WI38 (cell line): ENCODE data around the gene ACOT9.
"Not testable (repeated sequence)": the region's sequence is repeated elsewhere in the genome, so short reads cannot be mapped to it uniquely, and the experiment has no call there.

Experiments
- H3K4me3 ChIP-seq: 2 replicates; pipeline ENCODE4 v1.5.1; 2011; ENCODE audit warnings: low read depth, mild to moderate bottlenecking, control low read depth, low read length
- CTCF ChIP-seq: IDR thresholded peaks from 2 replicates; pipeline ENCODE4 v1.5.1; 2012; ENCODE audit warnings: low read depth, mild to moderate bottlenecking, control low read depth, low read length

The ACOT9 gene

GRCh38 chrX:23779025-23779424 lies 35.9 kb upstream of the ACOT9 start:
- TF ChIP-seq CTCF: no peak
- no peak overlapping the region for H3K4me3 ChIP-seq

- no peak for TF ChIP-seq CTCF
- no peak overlapping the region for H3K4me3 ChIP-seq
Measured at GRCh38 chrX:23776363-23776762, 33.3 kb upstream of the ACOT9 start.

GRCh38 chrX:23773601-23774175 lies 30.6 kb upstream of the ACOT9 start:
- H3K4me3 ChIP-seq: no peak overlapping the region

GRCh38 chrX:23771086-23771485 lies 28.0 kb upstream of the ACOT9 start:
- not testable (repeated sequence) for H3K4me3 ChIP-seq

More at GRCh38 chrX:23773601-23774175, 30.6 kb upstream of the ACOT9 start:
- TF ChIP-seq CTCF: no peak

- no peak for TF ChIP-seq CTCF
- no peak overlapping the region for H3K4me3 ChIP-seq
Measured at GRCh38 chrX:23770142-23770541, 27.1 kb upstream of the ACOT9 start.

- no peak overlapping the region for H3K4me3 ChIP-seq
- no peak for TF ChIP-seq CTCF
Measured at GRCh38 chrX:23766650-23767551, 23.8 kb upstream of the ACOT9 start.

GRCh38 chrX:23765868-23766267 lies 22.8 kb upstream of the ACOT9 start:
- no peak for TF ChIP-seq CTCF
- H3K4me3 ChIP-seq: no peak overlapping the region
